Upper lobe of right lung (tissue), 1 donor: ENCODE data around the gene C1orf21. TPM values are rescaled to one million over a fixed set of nuclear protein-coding genes. Genes with fewer than 3 reads are reported as not detected.

Experiments used
- ATAC-seq: fragments of 200-7000 bp; cut with Tn5 transposase; one replicate; pipeline ENCODE4 v1.9.1; 2020; ENCODE audit warnings: mild to moderate bottlenecking, moderate library complexity
- DNase-seq: peaks from one replicate; pipeline ENCODE4 v3.0.0-alpha.2; 2020
- H3K27ac ChIP-seq: fragments of 200-600 bp; one replicate; pipeline ENCODE4 v1.8.0; 2022
- H3K27me3 ChIP-seq: fragments of 200-600 bp; one replicate; pipeline ENCODE4 v1.8.0; 2022; ENCODE audit warnings: mild to moderate bottlenecking
- H3K36me3 ChIP-seq: fragments of 200-600 bp; one replicate; pipeline ENCODE4 v1.8.0; 2022
- H3K4me1 ChIP-seq: fragments of 200-600 bp; one replicate; pipeline ENCODE4 v1.8.0; 2022
- H3K4me3 ChIP-seq: fragments of 200-600 bp; one replicate; pipeline ENCODE4 v1.8.0; 2022; ENCODE audit warnings: mild to moderate bottlenecking
- H3K9me3 ChIP-seq: fragments of 200-600 bp; one replicate; pipeline ENCODE4 v1.8.0; 2022
- intact Hi-C: fragments of 100-400 bp; cut with DNase I; formaldehyde crosslinking; loops from one replicate; pipeline ENCODE4 v1.11.0; 2022
- total RNA-seq: library from RNA; stranded (reverse); fragmentation: NEBNext Ultra II Directional; extraction: Animal tissue kit (Norgen Biotek cat#: 25700); gene quantifications from one replicate; pipeline ENCODE4 v1.2.1, GENCODE V29; 2021
- TF ChIP-seq, protein P1 (sequence below): fragments of 200-600 bp; IDR thresholded peaks from one replicate; pipeline ENCODE4 v1.8.0; 2022; ENCODE audit warnings: antibody characterized with exemption
- donor health status: DM: no; HTN: yes; CAD: no; lungs with severe emphysema.

C1orf21 gene
- total RNA-seq, 1 donor from 2014 or later, result 78.8 TPM

DNA sequence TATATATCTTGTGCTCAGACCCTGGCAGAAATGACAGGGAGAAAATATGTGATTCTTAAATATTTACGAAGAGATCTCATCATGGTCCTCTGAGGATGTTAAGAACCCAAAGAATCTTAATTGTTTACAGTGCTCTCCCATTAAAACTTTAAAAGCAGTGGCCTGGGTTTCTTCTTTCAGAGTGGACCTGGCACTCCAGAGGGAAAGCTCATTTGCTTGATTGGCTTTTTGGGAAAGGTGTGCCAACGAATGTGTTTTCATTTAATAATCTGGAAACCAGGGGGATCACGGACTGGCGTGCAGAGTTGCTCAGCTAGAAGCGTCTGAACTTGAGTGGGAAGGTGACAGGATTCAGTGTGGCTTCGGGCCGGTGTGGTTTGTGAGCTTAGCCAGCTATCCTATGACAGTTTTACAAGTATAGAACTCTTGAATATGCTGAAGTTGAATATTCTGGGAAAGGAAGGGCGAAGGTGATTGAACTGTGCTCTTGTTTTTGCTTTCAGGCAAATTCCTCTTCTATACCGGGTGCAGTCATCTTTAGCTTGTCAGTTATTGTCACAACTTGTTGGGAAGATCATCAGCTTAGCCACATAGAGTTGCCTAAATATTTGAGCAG, 154.8 kb downstream of the C1orf21 start:
- H3K9me3 ChIP-seq, result no peaks in the 10 kb centered on the region
- no peak for ATAC-seq
- DNase-seq, result no peak
- H3K27ac ChIP-seq, result no peak overlapping the region
- H3K36me3 ChIP-seq, result no peaks in the 10 kb centered on the region
- H3K4me3 ChIP-seq, result no peak overlapping the region
- peaks cover 5% of the 10 kb centered on the region for H3K4me1 ChIP-seq
- H3K27me3 ChIP-seq, result no peaks in the 10 kb centered on the region
- intact Hi-C loops, result no loop called here
- TF ChIP-seq, protein P1, sequence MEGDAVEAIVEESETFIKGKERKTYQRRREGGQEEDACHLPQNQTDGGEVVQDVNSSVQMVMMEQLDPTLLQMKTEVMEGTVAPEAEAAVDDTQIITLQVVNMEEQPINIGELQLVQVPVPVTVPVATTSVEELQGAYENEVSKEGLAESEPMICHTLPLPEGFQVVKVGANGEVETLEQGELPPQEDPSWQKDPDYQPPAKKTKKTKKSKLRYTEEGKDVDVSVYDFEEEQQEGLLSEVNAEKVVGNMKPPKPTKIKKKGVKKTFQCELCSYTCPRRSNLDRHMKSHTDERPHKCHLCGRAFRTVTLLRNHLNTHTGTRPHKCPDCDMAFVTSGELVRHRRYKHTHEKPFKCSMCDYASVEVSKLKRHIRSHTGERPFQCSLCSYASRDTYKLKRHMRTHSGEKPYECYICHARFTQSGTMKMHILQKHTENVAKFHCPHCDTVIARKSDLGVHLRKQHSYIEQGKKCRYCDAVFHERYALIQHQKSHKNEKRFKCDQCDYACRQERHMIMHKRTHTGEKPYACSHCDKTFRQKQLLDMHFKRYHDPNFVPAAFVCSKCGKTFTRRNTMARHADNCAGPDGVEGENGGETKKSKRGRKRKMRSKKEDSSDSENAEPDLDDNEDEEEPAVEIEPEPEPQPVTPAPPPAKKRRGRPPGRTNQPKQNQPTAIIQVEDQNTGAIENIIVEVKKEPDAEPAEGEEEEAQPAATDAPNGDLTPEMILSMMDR, result no peak

DNA sequence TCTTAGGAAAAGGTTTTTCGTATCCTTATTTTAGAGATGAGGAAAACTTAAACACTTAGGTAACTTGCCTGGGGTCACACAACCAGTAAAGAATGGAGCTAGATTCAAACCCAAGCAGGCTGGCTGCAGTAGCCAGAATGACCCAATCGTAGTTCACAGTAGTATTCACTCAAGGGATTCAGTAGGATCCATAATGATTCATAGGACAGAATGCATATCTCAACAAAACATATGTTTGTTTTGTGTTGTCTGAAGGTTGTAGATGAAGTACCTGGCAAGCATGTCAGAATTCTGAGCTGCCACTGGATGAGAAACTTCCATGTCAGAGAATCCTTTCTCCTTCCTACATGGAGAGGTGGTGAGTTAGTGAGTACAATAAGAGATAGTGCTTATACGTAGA, 155.5 kb downstream of the C1orf21 start:
- H3K9me3 ChIP-seq, result no peaks in the 10 kb centered on the region
- H3K4me3 ChIP-seq, result no peak overlapping the region
- H3K4me1 ChIP-seq, result peaks cover 9% of the 10 kb centered on the region
- ATAC-seq (no peak), DNase-seq (no peak)
- TF ChIP-seq, protein P1, result no peak
- no peaks in the 10 kb centered on the region for H3K27me3 ChIP-seq
- H3K27ac ChIP-seq, result no peak overlapping the region
- no peaks in the 10 kb centered on the region for H3K36me3 ChIP-seq
- intact Hi-C loops, result no loop called here

DNA sequence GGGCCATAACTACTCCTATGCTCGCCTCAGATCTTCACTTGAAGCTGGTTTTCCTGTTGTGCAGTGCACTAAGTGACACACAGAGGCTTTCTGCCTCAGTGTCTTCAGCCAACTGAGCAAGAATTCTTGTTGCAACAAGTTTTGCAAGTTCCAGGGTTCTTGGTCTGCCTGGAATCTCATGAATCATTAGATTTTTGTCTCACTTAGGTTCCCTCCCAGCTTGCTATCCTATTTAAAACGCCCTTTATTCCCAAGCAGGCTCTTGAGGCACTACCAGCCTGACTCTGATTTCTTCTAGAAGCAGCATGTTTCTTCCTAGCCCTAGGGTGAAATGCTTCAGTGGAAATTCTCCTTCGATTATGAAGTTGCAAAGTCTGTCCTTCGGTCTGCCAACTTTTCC, 158.8 kb downstream of the C1orf21 start:
- ATAC-seq (no peak), DNase-seq (no peak)
- TF ChIP-seq, protein P1, result no peak
- H3K27ac ChIP-seq, result no peak overlapping the region
- H3K9me3 ChIP-seq, result no peaks in the 10 kb centered on the region
- H3K36me3 ChIP-seq, result no peaks in the 10 kb centered on the region
- peaks cover 9% of the 10 kb centered on the region for H3K4me1 ChIP-seq
- H3K27me3 ChIP-seq, result no peaks in the 10 kb centered on the region
- intact Hi-C loops, result no loop called here
- H3K4me3 ChIP-seq, result no peak overlapping the region

DNA sequence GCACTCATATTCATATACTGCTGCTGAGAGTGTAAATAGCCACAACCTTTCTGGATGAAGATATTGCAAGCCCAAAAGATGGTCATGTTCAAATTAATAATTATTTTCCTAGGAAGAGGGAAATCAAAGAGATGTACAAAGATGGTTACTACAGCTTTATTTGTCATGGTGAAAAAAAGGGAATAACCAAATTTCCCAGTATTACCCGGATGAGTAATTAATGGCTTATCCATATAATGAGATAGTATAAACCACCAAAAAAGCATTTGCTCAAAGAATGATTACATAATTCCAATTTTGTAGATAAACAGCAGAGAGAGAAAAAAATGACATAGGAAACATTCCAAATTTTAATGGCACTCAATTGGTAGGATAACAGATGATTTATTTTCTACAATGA, 165.6 kb downstream of the C1orf21 start:
- TF ChIP-seq, protein P1, result no peak
- no peak overlapping the region for H3K27ac ChIP-seq
- H3K4me1 ChIP-seq, result no peaks in the 10 kb centered on the region
- no peak for ATAC-seq
- H3K27me3 ChIP-seq, result no peaks in the 10 kb centered on the region
- no peak overlapping the region for H3K4me3 ChIP-seq
- DNase-seq, result no peak
- intact Hi-C loops, result no loop called here
- H3K36me3 ChIP-seq, result no peaks in the 10 kb centered on the region
- H3K9me3 ChIP-seq, result no peaks in the 10 kb centered on the region

DNA sequence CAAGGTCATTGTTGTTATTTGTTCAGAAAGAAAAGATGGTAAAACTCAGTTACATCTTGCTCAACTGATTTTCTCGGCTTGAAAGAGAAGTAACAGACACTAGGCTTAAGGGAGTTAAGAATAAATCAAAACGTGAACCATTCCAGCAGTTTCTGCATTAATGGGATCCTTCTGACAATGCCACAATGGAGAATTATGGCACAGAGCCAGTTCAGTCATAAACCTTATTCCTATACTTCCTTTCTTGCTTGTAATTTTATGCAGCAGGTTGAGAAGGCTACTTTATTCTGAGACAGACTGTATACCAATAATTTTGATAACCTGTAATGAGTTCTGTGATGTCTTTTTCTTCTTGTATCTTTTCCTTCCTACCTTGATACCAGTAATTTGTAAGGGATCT, 167.0 kb downstream of the C1orf21 start:
- Histone ChIP-seq H3K27me3 (no peaks in the 10 kb centered on the region), H3K4me1 (no peaks in the 10 kb centered on the region), H3K9me3 (no peaks in the 10 kb centered on the region), H3K4me3 (no peak overlapping the region), H3K27ac (no peak overlapping the region), H3K36me3 (no peaks in the 10 kb centered on the region)
- DNase-seq, result no peak
- no peak for ATAC-seq
- TF ChIP-seq, protein P1, result no peak
- intact Hi-C loops, result no loop called here
